ENCODE data around the gene UFSP2.

UFSP2 gene

GRCh38 chr4:185359767-185360446 lies 65.9 kb downstream of the UFSP2 start:
- in situ Hi-C loops (cut with HindIII; ENCODE audit: low sequenced_read_pairs) = no loop called here
- no peak for TF ChIP-seq CTCF (IDR thresholded peaks at IDR 0.05; ENCODE audit: low read depth, low read length)
- DNase-seq (ENCODE audit: low read depth, low spot score) = peak; percentile 84

GRCh38 chr4:185358959-185359358 lies 66.8 kb downstream of the UFSP2 start:
- no peak for TF ChIP-seq CTCF (IDR thresholded peaks at IDR 0.05; ENCODE audit: low read depth, low read length)
- H3K4me3 ChIP-seq (ENCODE audit: low read depth, low read length) = no peak overlapping the region
- DNase-seq (ENCODE audit: low read depth, low spot score) = peak; percentile 87
- in situ Hi-C loops (cut with HindIII; ENCODE audit: low sequenced_read_pairs) = no loop called here

More at GRCh38 chr4:185359767-185360446, 65.9 kb downstream of the UFSP2 start:
- no peak overlapping the region for H3K4me3 ChIP-seq (ENCODE audit: low read depth, low read length)

- H3K4me3 ChIP-seq (ENCODE audit: low read depth, low read length) = no peak overlapping the region
- in situ Hi-C loops (cut with HindIII; ENCODE audit: low sequenced_read_pairs) = no loop called here
- DNase-seq (ENCODE audit: low read depth, low spot score) = peak; percentile 83
- no peak for TF ChIP-seq CTCF (IDR thresholded peaks at IDR 0.05; ENCODE audit: low read depth, low read length)
These were observed 67.2 kb downstream of the UFSP2 start for GRCh38 chr4:185358514-185358913.

GRCh38 chr4:185357733-185358440 lies 67.9 kb downstream of the UFSP2 start:
- H3K4me3 ChIP-seq (ENCODE audit: low read depth, low read length) = no peak overlapping the region
- no peak for DNase-seq (ENCODE audit: low read depth, low spot score)
- no peak for TF ChIP-seq CTCF (IDR thresholded peaks at IDR 0.05; ENCODE audit: low read depth, low read length)
- in situ Hi-C loops (cut with HindIII; ENCODE audit: low sequenced_read_pairs) = no loop called here

GRCh38 chr4:185357211-185357610 lies 68.6 kb downstream of the UFSP2 start:
- TF ChIP-seq CTCF (IDR thresholded peaks at IDR 0.05; ENCODE audit: low read depth, low read length) = no peak
- in situ Hi-C loops (cut with HindIII; ENCODE audit: low sequenced_read_pairs) = no loop called here
- no peak overlapping the region for H3K4me3 ChIP-seq (ENCODE audit: low read depth, low read length)
- no peak for DNase-seq (ENCODE audit: low read depth, low spot score)

- H3K4me3 ChIP-seq (ENCODE audit: low read depth, low read length) = no peak overlapping the region
- no peak for DNase-seq (ENCODE audit: low read depth, low spot score)
- in situ Hi-C loops (cut with HindIII; ENCODE audit: low sequenced_read_pairs) = no loop called here
- TF ChIP-seq CTCF (IDR thresholded peaks at IDR 0.05; ENCODE audit: low read depth, low read length) = no peak
These were observed 73.0 kb downstream of the UFSP2 start for GRCh38 chr4:185352741-185353140.

Data from astrocyte of the spinal cord (primary cell).